Endometrial microvascular endothelial cells (primary cell): ENCODE results near the gene ADAMTS3. TPM values are rescaled to one million over a fixed set of nuclear protein-coding genes. Genes with fewer than 3 reads are reported as not detected.

Source experiments
- in situ Hi-C: cut with HindIII; loops from 2 replicates; pipeline ENCODE4 v1.10.0; 2017; ENCODE audit warnings: low sequenced_read_pairs, low pct_unique_long_range_greater_than_20kb; ENCODE audit errors: inconsistent ontology term
- total RNA-seq: library from RNA; depleted of rRNA; stranded (reverse); fragments of >200 nt; gene quantifications from one replicate; pipeline ENCODE4 v1.2.3, GENCODE V29; 2015; ENCODE audit errors: inconsistent ontology term

The ADAMTS3 gene
- total RNA-seq, 1 donor from 2014 or later = 0.19 TPM

- in situ Hi-C loops = no loop called here
Observed at GRCh38 chr4:72320223-72320948, 248.6 kb downstream of the ADAMTS3 start.

- in situ Hi-C loops = no loop called here
Observed at GRCh38 chr4:72319601-72320021, 249.4 kb downstream of the ADAMTS3 start.

DNA sequence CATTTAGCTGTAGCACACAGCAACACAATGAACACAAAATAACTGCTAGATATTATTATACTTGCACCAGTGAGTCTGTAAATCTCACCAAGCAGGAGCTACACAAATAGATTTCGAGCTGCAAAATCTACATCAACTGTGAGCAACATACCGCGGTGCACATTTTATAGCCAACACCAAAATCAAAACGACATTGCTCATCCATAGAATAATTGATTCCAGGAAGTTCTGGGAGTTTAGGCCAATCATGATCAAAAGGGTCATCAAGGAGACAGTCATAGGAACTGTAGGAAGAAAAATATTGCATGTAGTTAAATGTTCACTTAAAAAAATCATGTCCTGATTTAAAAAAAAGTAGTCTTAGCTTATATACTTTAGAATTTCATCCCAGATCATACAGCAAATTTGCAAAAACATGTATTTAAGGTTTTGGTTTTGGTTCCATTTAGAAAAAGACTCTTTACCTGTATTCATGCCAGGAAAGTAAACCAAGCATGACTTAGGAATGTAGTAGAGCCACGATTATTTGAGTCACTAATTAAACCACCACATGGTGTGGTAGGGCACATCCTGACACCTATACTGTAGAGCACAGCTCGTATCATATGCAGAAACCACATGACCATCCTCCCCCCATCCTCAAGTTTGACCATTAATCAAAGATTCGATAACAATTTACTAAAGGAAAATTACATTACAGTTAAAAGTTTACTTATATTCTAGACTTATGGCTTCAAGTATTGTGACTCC is 250.4 kb downstream of the ADAMTS3 start:
- in situ Hi-C loops = no loop called here

GRCh38 chr4:72314869-72315268 is 254.2 kb downstream of the ADAMTS3 start:
- in situ Hi-C loops = no loop called here

- in situ Hi-C loops = no loop called here
Observed at GRCh38 chr4:72313121-72313520, 255.9 kb downstream of the ADAMTS3 start.

GRCh38 chr4:72312032-72312650 is 256.9 kb downstream of the ADAMTS3 start:
- in situ Hi-C loops = no loop called here

DNA sequence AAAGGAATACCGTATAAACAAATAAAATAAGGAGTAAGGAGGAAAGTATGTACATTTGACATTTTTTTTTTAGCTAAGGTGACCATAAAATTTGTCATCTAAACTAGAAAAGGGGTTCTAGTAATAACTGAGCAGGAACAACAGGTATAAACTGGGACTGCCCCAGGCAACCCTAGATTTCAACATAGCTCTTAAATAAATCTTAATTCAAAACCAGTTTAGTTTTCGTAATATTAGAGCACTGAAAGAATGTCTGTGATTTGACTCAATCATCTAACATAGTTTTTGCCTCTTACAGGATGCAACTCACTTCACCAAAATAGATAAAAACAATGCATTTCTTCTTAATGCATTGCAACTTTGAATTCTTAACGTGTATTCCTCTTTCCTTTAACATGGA is 257.7 kb downstream of the ADAMTS3 start:
- in situ Hi-C loops = no loop called here

DNA sequence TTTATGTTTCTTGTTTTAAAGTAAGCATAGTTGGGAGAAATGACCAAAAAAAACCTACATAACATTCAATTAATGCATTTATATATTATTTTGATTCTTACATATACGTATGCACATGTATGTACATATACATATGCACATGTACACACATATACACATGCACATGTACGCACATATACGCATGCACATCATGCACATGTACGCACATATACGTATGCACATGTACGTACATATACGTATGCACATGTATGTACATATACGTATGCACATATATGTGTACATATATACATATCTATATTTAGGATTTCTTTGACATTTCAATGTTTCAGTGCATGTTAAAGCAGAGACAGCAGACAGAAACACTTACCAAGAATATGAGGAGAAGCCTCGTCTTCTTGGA is 263.4 kb downstream of the ADAMTS3 start:
- in situ Hi-C loops = no loop called here

GRCh38 chr4:72305080-72305479 is 263.9 kb downstream of the ADAMTS3 start:
- in situ Hi-C loops = no loop called here

DNA sequence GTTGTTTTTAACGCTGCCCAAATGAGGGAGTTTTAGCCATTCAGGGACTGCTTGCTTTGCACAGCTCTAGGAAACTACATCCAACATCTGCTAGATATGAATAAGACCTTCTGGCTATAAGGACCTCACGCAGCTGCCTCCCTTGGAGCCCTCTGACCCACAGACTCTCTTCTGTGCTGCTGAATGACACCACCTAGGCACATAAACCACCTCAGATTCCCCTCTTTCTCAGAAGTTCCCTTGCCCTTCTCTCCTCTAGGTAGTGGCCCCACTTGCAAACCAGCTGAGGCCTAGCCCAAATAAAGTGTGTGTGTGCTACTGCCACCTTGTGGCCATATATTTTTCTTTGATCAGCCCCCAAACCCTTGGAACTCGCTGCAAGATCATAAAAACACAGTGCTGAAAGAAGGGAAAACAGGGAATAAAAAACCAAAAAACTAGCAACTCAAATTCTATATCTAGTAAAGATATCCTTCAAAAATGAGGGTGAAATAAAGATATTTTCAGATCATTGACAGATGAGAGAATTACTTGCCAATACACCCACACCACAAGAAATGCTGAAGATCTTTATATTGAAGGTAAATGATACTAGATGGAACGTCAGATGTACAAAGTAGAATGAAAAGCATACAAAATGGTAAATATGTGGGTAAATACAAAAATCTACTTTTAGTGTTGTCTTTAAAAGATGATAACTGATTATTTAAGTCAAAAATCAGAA is 265.9 kb downstream of the ADAMTS3 start:
- in situ Hi-C loops = no loop called here

- in situ Hi-C loops = no loop called here
Observed at GRCh38 chr4:72301759-72302158, 267.3 kb downstream of the ADAMTS3 start.

GRCh38 chr4:72300126-72300525 is 268.9 kb downstream of the ADAMTS3 start:
- in situ Hi-C loops = no loop called here

- in situ Hi-C loops = no loop called here
Observed at GRCh38 chr4:72295966-72296557, 273.0 kb downstream of the ADAMTS3 start.

- in situ Hi-C loops = no loop called here
Observed at GRCh38 chr4:72290737-72291136, 278.3 kb downstream of the ADAMTS3 start.

DNA sequence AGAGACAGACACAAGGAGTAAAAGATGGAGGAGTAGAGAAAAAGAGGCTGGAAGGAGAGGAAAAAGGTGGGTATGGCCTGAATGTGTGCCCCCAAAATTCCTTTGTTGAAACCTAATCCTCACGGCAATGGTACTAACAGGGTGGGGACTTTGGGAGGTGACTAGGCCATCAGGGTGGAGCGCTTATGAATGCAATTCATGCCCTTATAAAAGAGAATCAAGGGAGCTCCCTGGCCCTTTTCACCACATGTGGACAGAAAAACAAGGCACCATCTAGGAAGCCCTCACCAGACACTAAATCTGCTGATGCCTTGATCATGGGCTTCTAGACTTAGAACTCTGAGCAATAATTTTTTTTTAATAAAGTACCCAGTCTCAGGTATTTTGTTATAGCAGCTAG is 282.1 kb downstream of the ADAMTS3 start:
- in situ Hi-C loops = no loop called here

DNA sequence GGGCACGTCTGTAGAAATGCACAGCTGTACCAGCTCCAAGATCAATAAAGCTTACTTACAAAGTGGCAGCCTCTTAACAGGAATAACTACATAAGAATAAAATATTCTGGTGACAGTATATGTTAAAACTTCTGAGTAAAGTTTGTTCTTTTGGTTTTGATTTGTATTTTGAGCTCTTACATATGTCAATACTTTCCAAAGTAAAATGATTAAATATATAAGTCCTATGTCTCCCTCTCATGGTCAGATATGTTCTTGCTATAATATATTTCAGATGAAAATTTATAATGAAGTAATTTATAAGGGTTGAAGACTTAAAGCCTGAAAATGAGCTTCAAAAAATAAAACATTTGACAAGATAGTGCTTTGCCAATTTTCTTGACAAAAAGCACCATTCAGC is 282.8 kb downstream of the ADAMTS3 start:
- in situ Hi-C loops = no loop called here

DNA sequence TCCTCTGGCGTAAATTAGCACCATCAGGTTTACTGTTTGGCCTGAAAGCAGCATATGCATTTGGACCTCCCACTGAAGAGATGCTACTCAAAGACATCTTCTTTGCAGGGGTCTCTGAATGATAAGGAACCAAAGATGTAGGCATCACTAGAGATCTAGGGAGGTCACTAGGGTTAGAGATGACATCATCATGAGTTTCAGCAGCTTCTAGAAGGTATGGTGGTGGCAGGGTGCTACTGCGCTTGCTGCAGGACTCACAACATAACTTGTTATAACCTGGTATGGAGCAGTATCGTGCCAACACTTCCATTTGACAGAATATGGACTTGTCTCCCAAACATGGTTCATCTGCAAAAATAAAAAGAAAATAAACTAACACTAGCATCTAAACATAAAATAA is 285.7 kb downstream of the ADAMTS3 start:
- in situ Hi-C loops = no loop called here

DNA sequence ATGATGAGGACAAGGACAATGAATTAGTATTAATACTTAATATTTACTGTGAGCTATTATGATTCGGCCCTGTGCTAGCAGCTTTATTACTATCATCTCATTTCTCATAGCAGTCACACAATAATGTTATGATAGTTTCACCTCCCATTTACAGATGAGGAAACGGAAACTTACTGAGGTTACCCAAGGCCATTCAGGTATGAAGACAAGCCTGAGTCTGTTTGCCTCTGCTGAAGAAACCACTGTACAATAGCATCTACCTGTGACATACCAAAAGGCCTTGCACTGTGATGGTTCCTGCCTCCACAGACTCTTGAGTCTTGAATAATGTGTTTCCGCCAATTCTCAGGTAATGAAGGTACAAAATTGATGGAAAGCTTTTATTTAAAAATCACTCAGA is 288.8 kb downstream of the ADAMTS3 start:
- in situ Hi-C loops = no loop called here

DNA sequence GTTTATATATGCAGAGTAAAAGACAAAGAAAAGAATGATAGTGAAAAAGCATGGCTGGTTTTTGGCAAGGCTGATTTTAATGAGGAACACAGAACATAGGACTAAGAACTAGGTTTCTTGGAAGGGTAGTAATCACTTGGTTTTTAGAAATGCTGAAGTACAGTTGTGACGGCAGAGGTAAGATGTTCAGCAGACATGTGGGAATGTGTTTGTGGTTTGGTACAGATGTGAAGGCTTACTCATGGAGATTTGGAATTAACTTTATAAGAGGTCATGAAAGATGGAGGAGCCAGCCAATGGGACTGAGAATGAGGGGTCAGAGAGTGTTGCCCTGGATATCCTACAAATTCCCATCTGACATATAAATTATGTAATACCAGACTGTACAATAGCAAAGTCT is 293.6 kb downstream of the ADAMTS3 start:
- in situ Hi-C loops = no loop called here
